Psoas muscle (tissue), 8 donors: ENCODE data around the gene SERPINB1. TPM values are rescaled to one million over a fixed set of nuclear protein-coding genes. Genes with fewer than 3 reads are reported as not detected.

ENCODE experiments used
- ATAC-seq, 4 donors: fragments of 200-7000 bp; cut with Tn5 transposase; one replicate each; pipeline ENCODE4 v1.9.1; 2020; ENCODE audit warnings: moderate library complexity in 3 of 4, mild to moderate bottlenecking in 2 of 4
- DNase-seq, 2 donors: peaks; one replicate each; pipeline ENCODE4 v3.0.0-alpha.2; 2020
- H3K27ac ChIP-seq: fragments of 200-600 bp; one replicate; pipeline ENCODE4 v1.8.0; 2022
- H3K27me3 ChIP-seq, 3 donors: fragments of 200-600 bp in 1 of 3; one replicate each; pipeline versions ENCODE4 v1.6.1 to v1.8.0; 2013 to 2022; ENCODE audit warnings: low read length in 2 of 3, mild to moderate bottlenecking in 2 of 3, moderate library complexity in 1 of 3; ENCODE audit not compliant: insufficient read depth in 3 of 3
- H3K36me3 ChIP-seq, 2 donors: fragments of 200-600 bp in 1 of 2; one replicate each; pipeline versions ENCODE4 v1.6.1 to v1.8.0; 2013 to 2022; ENCODE audit warnings: low read depth in 1 of 2, mild to moderate bottlenecking in 1 of 2, moderate library complexity in 1 of 2; ENCODE audit not compliant: insufficient read depth in 1 of 2
- H3K4me1 ChIP-seq: fragments of 200-600 bp; one replicate; pipeline ENCODE4 v1.8.0; 2022
- H3K4me3 ChIP-seq: fragments of 200-600 bp; one replicate; pipeline ENCODE4 v1.8.0; 2022; ENCODE audit warnings: mild to moderate bottlenecking
- H3K9me3 ChIP-seq: fragments of 200-600 bp; one replicate; pipeline ENCODE4 v1.8.0; 2022
- CTCF ChIP-seq: fragments of 200-600 bp; IDR thresholded peaks from one replicate; pipeline ENCODE4 v1.8.0; 2022; ENCODE audit warnings: antibody characterized with exemption
- WGBS, 3 donors: extraction: QIAGEN DNeasy Blood & Tissue Kit; methylation state at CpG; one replicate each; pipeline versions ENCODE4 v1.1.6 to v1.1.7; 2013; 5-methylcytosine and 5-hydroxymethylcytosine counted together
- intact Hi-C, 2 donors: fragments of 100-400 bp; cut with DNase I; formaldehyde crosslinking; loops; one replicate each; pipeline versions ENCODE4 v1.11.0 to v1.14.2; 2022
- polyA plus RNA-seq, 3 donors: library from polyadenylated mRNA; stranded (reverse); fragments of 200-250 nt; gene quantifications; one replicate each; pipeline ENCODE4 v1.2.3, GENCODE V29; 2013
- total RNA-seq, 4 donors: library from RNA; stranded (reverse); fragmentation: NEBNext Ultra II Directional in 2 of 4; extraction: Animal tissue kit (Norgen Biotek cat#: 25700) in 2 of 4; gene quantifications; one replicate each; pipeline versions ENCODE4 v1.2.1 to v1.2.4, GENCODE V29; 2021 to 2023
- donor health status: healthy with polysubstance abuse.
- donor health status: DM: no; HTN: no; CAD: no; lungs with moderate emphysema.
- donor health status: Bipolar disorder and iron deficiency.
- donor health status: healthy.
- donor health status: DM: yes; HTN: yes; CAD: no.
- donor health status: DM: no; HTN: no; CAD: no.
- donor health status: DM: no; HTN: no; CAD: no.
- donor health status: DM: yes; HTN: yes; CAD: no.

Gene SERPINB1
- total and polyA plus RNA-seq, 7 donors, result 10.2 to 131 (median 43.6) TPM

- no peaks in the 10 kb centered on the region for H3K36me3 ChIP-seq
- ATAC-seq (no peak), DNase-seq (no peak)
- TF ChIP-seq CTCF, result no peak
- no peaks in the 10 kb centered on the region for H3K4me1 ChIP-seq
- no peak overlapping the region for H3K4me3 ChIP-seq
- H3K27ac ChIP-seq, result no peak overlapping the region
- H3K27me3 ChIP-seq, result no peaks in the 10 kb centered on the region
- H3K9me3 ChIP-seq, result no peaks in the 10 kb centered on the region
- intact Hi-C loops, result no loop called here
- 90 to 96% (median 93%) methylated on average over 14 of the region's 14 CpGs for WGBS, 3 donors
These were observed 40.9 kb downstream of the SERPINB1 start for GRCh38 chr6:2800552-2801316.

GRCh38 chr6:2799936-2800527, 41.6 kb downstream of the SERPINB1 start:
- no peak overlapping the region for H3K4me3 ChIP-seq
- no peak for DNase-seq
- H3K9me3 ChIP-seq, result no peaks in the 10 kb centered on the region
- no peaks in the 10 kb centered on the region for H3K36me3 ChIP-seq
- no peaks in the 10 kb centered on the region for H3K27me3 ChIP-seq
- ATAC-seq, result peak; percentile 54 to 72 (median 58)
- intact Hi-C loops, result loop anchor here in 1 of 2 donors (10.0 kb wide), 1 partner anchor 135 kb away; no protein-coding TSS in a partner anchor
- H3K27ac ChIP-seq, result no peak overlapping the region
- WGBS, 3 donors, result 57 to 73% (median 64%) methylated on average over 11 of the region's 11 CpGs
- TF ChIP-seq CTCF, result no peak
- H3K4me1 ChIP-seq, result no peaks in the 10 kb centered on the region

GRCh38 chr6:2798586-2799134, 43.0 kb downstream of the SERPINB1 start:
- intact Hi-C loops, result loop anchor here in 1 of 2 donors (10.0 kb wide), 1 partner anchor 136 kb away; no protein-coding TSS in a partner anchor

GRCh38 chr6:2797564-2798031, 44.1 kb downstream of the SERPINB1 start:
- 31 to 48% (median 32%) methylated on average over 3 of the region's 3 CpGs for WGBS, 3 donors
- no peaks in the 10 kb centered on the region for H3K36me3 ChIP-seq
- H3K9me3 ChIP-seq, result no peaks in the 10 kb centered on the region
- no peak for TF ChIP-seq CTCF
- intact Hi-C loops, result loop anchor here in 1 of 2 donors (10.0 kb wide), 1 partner anchor 137 kb away; no protein-coding TSS in a partner anchor
- no peak overlapping the region for H3K4me3 ChIP-seq
- peak in 1 of 4 donors; percentile 24 for ATAC-seq
- no peak overlapping the region for H3K27ac ChIP-seq
- H3K27me3 ChIP-seq, result no peaks in the 10 kb centered on the region
- DNase-seq, result no peak
- no peaks in the 10 kb centered on the region for H3K4me1 ChIP-seq

More at GRCh38 chr6:2798586-2799134, 43.0 kb downstream of the SERPINB1 start:
- Histone ChIP-seq H3K4me3 (no peak overlapping the region), H3K36me3 (no peaks in the 10 kb centered on the region), H3K9me3 (no peaks in the 10 kb centered on the region), H3K27ac (no peak overlapping the region), H3K27me3 (no peaks in the 10 kb centered on the region), H3K4me1 (no peaks in the 10 kb centered on the region)
- WGBS, 3 donors, result 65 to 84% (median 68%) methylated on average over 11 of the region's 11 CpGs
- ATAC-seq (no peak), DNase-seq (no peak)
- TF ChIP-seq CTCF, result no peak
